HG03159 (cell line): ENCODE data around the gene SIAH2.
"Not testable (repeated sequence)": the region's sequence is repeated elsewhere in the genome, so short reads cannot be mapped to it uniquely, and the experiment has no call there.

Experiments used
- ATAC-seq: cut with Tn5 transposase; IDR thresholded peaks from one replicate; pipeline ENCODE4 v1.9.1; 2021; ENCODE audit warnings: mild to moderate bottlenecking, moderate library complexity; ENCODE audit not compliant: unreplicated experiment

The SIAH2 gene

DNA sequence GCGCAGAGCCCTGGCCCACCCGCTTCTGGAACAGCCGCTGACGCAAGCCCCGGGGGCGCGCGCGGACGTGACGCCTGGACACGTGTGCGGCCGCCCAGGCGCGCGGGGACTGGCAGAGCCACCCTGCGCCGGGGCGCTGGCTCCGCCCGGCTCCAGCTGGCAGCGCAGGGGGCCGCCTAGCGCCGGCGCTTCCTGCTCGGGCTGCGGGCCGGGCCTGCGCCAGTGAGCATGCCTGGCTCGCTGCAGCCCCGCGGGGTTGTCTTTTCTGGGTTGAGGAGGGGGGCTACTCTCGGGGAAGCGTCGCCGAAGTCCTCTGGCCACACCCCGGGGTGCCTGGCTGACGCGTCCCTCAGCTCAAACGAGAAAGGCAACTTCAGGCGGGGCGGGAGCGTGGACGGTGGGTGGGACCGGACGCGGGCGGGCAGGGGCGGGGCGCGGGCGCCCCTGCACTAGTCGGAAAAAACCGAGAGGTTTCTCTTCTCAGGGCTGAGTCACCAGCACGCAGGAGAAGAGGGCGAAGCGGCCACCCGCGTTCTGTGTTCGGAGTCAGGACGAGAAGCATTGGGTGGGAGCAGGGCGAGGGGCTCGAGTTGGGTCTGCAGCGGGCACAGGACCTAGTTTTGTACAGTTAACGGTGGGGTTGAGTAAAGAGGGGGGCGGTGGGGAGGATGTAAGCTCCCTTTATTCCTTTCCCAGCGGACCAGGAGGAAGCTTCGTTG, at the start of gene SIAH2:
SIAH2 (minus strand) TSS at position 48 of the 719 bp plus-strand sequence. CDS start 320 bp downstream, outside the sequence.
- ATAC-seq: peak; percentile 61

DNA sequence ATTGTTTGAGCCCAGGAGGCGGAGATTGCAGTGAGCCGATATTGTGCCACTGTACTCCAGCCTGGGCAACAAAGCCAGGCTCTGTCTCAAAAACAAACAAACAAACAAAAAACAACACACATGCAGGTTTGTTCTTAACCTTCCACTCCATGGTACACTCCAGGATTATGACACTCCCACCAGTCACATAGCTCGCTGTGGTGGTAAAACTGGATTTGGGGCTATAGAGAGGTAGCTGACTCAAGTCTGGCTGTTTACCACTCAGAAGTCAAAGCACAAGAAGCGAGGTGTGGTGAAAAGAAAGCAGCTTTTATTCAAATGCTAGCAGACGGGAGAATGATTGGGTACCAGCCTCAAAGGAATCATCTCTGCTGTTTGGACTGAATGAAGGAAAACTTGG, 49.0 kb upstream of the SIAH2 start:
- ATAC-seq: no peak

GRCh38 chr3:150810641-150811040, 47.7 kb upstream of the SIAH2 start:
- no peak for ATAC-seq

DNA sequence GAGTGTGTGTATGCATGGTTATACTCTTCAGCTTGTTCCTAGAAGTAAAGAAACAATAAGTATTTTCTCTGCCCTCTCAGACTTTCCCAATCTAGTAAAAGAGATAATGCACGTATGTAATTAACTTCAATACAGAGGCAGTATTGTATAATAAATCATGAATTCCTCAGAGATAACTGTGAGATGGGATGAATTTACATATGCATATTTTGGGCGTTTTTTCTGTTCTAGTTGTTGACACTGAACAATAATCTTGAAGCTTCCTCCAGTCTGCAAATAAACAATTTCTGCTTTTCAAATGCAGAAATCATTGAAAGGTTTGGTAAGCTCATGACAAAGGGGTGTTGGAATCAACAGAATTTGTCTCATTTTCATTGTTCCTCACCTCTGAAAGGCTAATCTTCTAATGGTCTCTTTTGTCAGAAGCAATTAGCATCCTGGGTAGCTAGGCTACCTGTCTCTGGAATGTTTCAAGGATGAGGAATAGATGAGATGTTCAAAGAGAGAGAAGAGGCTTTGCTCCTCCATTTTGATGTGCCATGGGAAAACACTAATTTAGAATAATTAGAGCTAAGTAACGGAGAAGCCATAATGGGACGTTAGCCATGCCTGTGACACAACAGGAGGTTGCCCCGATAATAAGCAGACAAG, 43.3 kb upstream of the SIAH2 start:
- ATAC-seq: no peak

- ATAC-seq: no peak
These were observed 42.4 kb upstream of the SIAH2 start for GRCh38 chr3:150805354-150805753.

DNA sequence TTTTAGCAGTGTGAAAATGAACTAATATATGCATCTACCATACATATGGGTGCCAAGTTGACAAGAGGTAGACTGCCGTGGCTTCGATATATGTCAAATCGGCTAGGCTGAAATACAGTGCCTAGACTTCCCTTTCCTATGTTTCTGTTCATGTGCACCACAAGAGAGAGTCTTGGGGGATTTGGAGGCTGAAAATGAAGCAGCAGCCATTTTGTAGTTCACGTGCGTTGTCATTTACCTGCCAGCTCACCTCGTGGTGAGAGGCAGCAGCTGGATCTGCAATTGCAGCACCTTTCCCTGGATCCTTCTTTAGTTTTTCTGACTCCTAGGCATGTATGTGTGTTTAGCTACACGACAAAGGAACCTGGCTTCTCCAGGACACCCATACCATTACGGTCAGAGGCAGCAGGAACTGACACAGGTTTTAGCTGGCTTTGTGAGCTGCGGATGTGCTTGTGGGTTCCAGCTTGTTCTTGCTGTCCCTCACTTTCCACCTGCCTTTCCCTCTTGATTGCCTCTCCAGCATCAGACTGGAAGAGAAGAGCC, 40.5 kb upstream of the SIAH2 start:
- no peak for ATAC-seq

- ATAC-seq: no peak
These were observed 37.8 kb upstream of the SIAH2 start for GRCh38 chr3:150800722-150801121.

DNA sequence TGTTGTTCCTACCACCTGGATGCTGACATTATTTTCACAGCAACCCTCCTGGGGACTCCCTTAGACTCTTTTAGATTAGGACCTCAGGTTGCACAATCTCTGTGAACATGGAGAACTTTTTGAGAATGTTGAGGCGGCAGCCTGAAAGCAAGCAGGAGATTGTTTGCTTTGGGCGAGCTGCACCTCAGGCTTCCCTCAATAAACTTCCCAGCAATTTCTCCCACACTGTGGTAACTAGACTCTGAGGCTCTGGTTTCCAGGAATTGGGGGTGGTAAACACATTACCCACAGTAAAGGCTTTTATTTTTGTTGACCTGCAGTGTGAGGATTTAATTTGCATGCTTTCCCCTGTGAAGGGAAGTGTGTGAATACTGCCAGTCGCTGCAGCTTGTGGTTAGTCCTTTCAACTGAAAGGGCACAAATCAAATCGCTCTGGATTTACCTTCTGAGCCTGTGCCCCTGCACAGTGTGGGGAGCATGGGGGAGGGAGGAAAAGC, 35.2 kb upstream of the SIAH2 start:
- no peak for ATAC-seq

DNA sequence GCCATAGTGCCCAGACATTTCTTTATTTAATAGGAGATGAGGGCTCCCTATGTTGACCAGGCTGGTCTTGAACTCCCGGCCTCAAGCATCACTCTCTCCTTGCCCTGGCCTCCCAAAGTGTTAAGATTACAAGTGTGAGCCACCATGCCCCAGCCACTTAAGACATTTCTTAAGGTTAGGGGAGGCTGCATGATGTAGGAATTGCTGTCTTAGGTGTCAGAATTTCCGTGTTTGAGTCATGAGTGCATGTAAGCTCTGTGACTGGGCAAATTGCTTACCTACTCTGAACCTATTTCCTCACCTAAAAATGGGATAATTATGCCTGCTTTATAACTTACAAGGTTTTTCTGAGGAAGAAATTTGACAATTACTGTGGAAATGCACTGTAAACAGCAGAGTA, 34.2 kb upstream of the SIAH2 start:
- ATAC-seq: no peak

GRCh38 chr3:150796527-150796926, 33.6 kb upstream of the SIAH2 start:
- ATAC-seq: not testable (repeated sequence)

DNA sequence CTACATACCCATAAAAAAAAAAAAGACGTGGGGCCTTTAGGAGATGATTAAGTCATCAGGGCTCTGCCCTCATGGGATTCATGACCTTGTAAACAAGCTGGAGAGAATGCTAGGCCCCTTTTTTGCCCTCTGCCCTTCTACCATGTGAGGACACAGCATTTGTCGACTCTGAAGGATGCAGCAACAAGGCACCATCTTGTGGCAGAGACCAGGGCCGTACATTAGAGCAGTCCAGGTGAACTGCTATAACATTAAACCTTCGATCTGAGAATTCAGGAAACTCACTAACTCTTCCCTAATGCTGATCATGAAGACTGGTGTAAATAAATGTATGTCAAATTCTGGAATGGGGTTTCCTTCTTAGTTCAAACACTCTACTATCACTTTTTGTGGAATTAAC, 30.7 kb upstream of the SIAH2 start:
- no peak for ATAC-seq

GRCh38 chr3:150790629-150791028, 27.7 kb upstream of the SIAH2 start:
- ATAC-seq: no peak

DNA sequence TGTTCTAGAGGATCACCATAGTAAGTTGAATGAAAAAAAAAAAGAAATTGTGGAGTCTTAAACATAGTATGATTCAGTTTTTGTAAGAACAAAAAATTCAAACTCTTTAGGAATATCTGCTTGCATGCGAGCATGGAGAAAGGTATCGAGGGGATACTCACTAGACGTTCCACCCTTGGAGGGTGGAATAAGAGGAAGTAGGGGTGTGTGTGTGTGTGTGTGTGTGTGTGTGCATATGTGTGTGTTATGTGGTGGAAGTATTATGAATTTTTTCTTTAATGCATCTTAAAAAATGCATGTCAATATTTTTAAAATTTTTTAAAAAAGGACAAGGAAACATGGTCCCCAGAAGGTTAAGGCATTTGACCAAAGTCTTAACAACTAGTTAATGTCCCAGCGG, 26.5 kb upstream of the SIAH2 start:
- no peak for ATAC-seq

GRCh38 chr3:150787741-150788370, 24.9 kb upstream of the SIAH2 start:
- ATAC-seq: peak; percentile 82

DNA sequence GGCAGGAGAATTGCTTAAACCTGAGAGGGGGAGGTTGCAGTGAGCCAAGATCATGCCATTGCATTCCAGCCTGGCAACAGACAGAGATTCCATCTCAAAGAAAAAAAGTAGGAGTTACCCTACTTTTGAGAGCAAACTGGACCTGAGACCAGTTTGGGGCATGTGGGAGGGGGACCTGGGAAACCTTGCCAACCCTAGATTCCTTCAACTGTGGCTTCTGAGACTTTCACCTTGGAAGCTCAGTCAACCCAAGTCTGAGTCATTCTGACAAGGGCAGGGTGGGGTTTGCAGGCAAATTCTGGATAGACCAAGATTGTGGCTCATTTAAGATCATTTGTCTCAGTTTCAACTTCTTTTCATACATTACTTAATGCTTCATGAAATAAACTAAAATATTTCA, 23.8 kb upstream of the SIAH2 start:
- ATAC-seq: no peak

- no peak for ATAC-seq
These were observed 21.8 kb upstream of the SIAH2 start for GRCh38 chr3:150784747-150785125.

DNA sequence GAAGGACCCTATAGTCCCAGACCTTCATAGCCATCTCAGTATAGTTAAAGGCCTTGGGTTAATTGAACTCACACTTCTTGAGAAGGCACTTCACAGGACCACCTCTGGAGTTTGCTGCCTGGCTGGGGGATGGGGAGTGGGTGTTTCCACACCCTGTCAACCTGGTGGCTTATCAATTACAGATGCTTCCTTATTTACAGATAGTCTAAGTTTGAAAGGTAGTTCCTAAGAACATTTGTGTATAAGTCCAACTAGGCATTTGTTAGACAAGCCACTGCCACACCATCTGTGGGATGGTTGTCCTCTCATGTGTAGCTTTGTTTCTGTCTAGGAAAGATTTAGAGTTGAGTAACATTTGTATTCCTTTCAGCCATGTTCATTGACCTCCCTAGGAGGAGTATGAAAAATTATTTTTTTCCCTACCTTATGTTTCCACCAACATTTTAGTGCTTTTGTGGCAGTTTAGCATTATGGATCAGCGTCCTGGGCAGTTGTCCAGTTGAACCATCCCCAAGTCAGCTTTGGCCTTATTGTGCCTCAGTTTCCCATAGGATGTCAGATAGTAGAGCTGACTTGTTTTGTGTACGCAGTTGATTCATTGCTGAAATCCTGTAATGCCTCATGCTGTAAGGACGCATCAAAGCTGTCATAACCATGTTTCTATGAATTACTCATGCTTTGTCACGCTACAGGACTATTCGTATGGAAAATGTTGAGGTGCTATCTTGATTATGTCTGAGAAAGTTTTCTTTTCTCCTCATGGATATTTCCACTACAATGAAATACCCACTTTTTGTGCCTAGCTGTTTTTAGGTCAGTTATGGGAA, 21.2 kb upstream of the SIAH2 start:
- ATAC-seq: peak; percentile 54

DNA sequence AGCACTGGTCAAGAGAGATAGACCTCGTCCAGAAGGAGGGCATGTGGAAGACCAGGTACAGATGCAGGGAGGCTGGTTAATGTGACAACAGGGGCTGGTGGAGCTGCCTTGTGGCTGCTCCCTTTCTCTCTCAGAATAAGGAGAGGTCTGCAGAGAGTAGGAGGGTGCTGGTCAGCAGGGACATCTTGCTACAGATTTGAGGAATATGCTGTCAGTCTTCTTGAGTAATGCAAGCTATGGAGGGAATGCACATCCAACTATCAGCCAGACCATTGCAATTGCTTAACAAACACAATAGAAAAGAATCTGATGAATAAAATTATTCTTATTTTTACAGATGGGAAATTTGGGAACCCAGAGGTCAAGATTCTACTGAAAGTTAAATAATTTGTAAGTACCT, 20.3 kb upstream of the SIAH2 start:
- ATAC-seq: no peak

DNA sequence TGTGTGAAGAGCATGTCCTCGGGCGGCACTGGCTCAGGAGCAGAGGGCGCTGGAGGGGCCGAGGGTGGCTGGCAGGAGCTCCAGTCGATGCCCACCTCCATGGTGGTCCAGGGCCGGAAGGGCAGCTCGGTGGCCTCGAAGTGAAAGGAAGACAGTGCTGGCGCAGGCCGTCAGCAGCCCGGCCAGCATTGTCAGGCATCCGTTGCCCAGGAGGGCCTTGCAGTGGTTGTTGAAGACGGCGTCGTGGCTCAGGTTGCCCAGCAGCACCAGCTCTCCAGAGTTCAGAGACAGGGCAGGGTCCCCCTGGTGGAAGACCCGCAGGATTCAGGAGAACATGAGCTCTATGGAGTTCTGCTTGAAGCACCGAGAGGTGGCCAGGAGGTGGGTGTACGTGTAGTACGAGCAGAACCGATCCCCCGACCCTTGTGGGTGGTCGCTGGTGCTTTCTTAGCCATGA, 16.5 kb upstream of the SIAH2 start:
- ATAC-seq: no peak

DNA sequence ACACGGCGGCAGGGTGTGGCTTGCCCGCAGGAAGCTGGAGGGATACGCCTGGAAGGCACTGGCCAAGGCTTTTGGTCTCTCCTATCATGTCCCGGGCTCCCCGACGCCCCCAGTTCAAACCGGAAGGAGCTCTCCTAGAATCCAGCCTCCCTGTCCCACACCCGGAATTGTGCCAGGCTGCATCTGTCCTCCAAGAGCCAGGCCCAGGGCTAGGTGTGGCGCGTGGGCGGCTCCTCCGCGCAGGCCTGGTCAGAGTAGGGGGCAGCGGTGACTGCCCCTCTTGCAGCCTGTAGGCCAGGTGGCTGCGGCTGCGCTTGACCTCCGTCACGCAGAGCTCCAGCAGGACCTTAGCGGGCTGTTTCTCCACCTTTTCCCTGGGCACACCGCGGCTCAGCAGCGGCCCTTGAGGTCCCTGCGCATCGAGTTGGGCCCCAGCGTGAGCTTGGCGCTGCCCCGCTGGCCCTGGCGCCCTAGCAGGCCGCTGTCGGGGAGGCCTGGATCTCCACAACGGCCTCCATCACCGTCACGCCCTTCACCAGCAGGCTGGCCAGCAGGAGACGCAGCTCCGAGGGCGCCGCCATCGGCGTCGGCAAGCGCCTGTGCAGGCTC, 15.9 kb upstream of the SIAH2 start:
- no peak for ATAC-seq
